IMR-90 (cell line): Measurements from ENCODE around the gene PMEPA1. TPM values are rescaled to one million over a fixed set of nuclear protein-coding genes. Genes with fewer than 3 reads are reported as not detected.

Experiments used
- ATAC-seq: fragments of 200-7000 bp; cut with Tn5 transposase; 2 replicates; pipeline ENCODE4 v1.9.1; 2020; ENCODE audit warnings: low read depth, mild to moderate bottlenecking, moderate library complexity
- BruUV-seq: library from RNA; stranded (reverse); fragments of 400-500 nt; replicated peaks from 2 replicates; lab custom pipeline; 2021; lab: Mats Ljungman, UMichigan
- CTCF ChIA-PET: fragments of 300-600 bp; formaldehyde crosslinking; extraction: SDS; loops from one replicate; lab custom pipeline; 2021; ENCODE audit warnings: antibody characterized with exemption; lab: Yijun Ruan, JAX
- POLR2A ChIA-PET: fragments of 300-600 bp; sonication (Branson Sonifier 250); formaldehyde crosslinking; loops from one replicate; lab custom pipeline; 2022; ENCODE audit warnings: antibody characterized with exemption; ENCODE audit not compliant: unreplicated experiment; lab: Charles Lee
- DNase-seq: peaks from one replicate; pipeline ENCODE4 v3.0.0; 2013
- H2AFZ ChIP-seq: replicated peaks from 2 replicates; pipeline ENCODE3; 2013; ENCODE audit warnings: low read length, mild to moderate bottlenecking; ENCODE audit not compliant: poor library complexity
- H2AK5ac ChIP-seq: 2 replicates; pipeline ENCODE4 v1.6.1; 2013; ENCODE audit warnings: low read depth, low read length, inconsistent platforms
- H2AK9ac ChIP-seq: replicated peaks from 2 replicates; pipeline ENCODE3; 2013; ENCODE audit warnings: mild to moderate bottlenecking, low read depth, low read length, moderate library complexity; ENCODE audit not compliant: poor library complexity
- H2BK120ac ChIP-seq: 2 replicates; pipeline ENCODE4 v1.6.1; 2013; ENCODE audit warnings: low read depth, low read length, inconsistent platforms
- H2BK15ac ChIP-seq: 3 replicates; pipeline ENCODE4 v1.6.1; 2013; ENCODE audit warnings: low read depth, low read length, inconsistent platforms
- H2BK20ac ChIP-seq: 2 replicates; pipeline ENCODE4 v1.6.1; 2013; ENCODE audit warnings: low read depth, mild to moderate bottlenecking, inconsistent platforms, low read length, moderate library complexity
- H2BK5ac ChIP-seq: 2 replicates; pipeline ENCODE4 v1.6.1; 2013; ENCODE audit warnings: mild to moderate bottlenecking, low read depth, low read length, inconsistent platforms; ENCODE audit not compliant: poor library complexity, severe bottlenecking
- H3K14ac ChIP-seq: replicated peaks from 2 replicates; pipeline ENCODE4 v1.6.1; 2013; ENCODE audit warnings: low read depth, low read length, inconsistent platforms
- H3K18ac ChIP-seq: 2 replicates; pipeline ENCODE4 v1.6.1; 2013; ENCODE audit warnings: low read depth, low read length, control low read depth
- H3K23ac ChIP-seq: 2 replicates; pipeline ENCODE4 v1.6.1; 2013; ENCODE audit warnings: low read depth, low read length, inconsistent platforms
- H3K27ac ChIP-seq: 2 replicates; pipeline ENCODE4 v1.5.1; 2013; ENCODE audit warnings: mild to moderate bottlenecking, control low read depth, low read length; ENCODE audit not compliant: insufficient read depth
- H3K27me3 ChIP-seq: 2 replicates; pipeline ENCODE4 v1.6.1; 2013; ENCODE audit warnings: low read length; ENCODE audit not compliant: control insufficient read depth, insufficient read depth
- H3K36me3 ChIP-seq: 2 replicates; pipeline ENCODE4 v1.6.1; 2013; ENCODE audit warnings: low read length, mixed read lengths; ENCODE audit not compliant: control insufficient read depth, insufficient read depth
- H3K4ac ChIP-seq: 2 replicates; pipeline ENCODE4 v1.6.1; 2013; ENCODE audit warnings: low read depth, low read length, inconsistent platforms
- H3K4me1 ChIP-seq: 2 replicates; pipeline ENCODE4 v1.6.1; 2013; ENCODE audit warnings: low read length, mixed read lengths; ENCODE audit not compliant: control insufficient read depth, insufficient read depth
- H3K4me2 ChIP-seq: 2 replicates; pipeline ENCODE4 v1.6.1; 2013; ENCODE audit warnings: low read depth, mild to moderate bottlenecking, control low read depth, low read length, moderate library complexity
- H3K4me3 ChIP-seq: 2 replicates; pipeline ENCODE4 v1.5.1; 2013; ENCODE audit warnings: low read depth, mild to moderate bottlenecking, control low read depth, low read length, moderate library complexity; ENCODE audit not compliant: insufficient read depth
- H3K56ac ChIP-seq: 2 replicates; pipeline ENCODE4 v1.6.1; 2013; ENCODE audit warnings: low read length, inconsistent platforms; ENCODE audit not compliant: insufficient read depth; ENCODE audit errors: extremely low read depth
- H3K79me1 ChIP-seq, 2 experiments: 2 replicates each; pipeline ENCODE4 v1.6.1; 2013; ENCODE audit warnings: low read length in 2 of 2, inconsistent platforms in 1 of 2, low read depth in 1 of 2
- H3K9ac ChIP-seq: 2 replicates; pipeline ENCODE4 v1.6.1; 2013; ENCODE audit warnings: low read depth, low read length, control low read depth
- H3K9me1 ChIP-seq: 2 replicates; pipeline ENCODE4 v1.6.1; 2013; ENCODE audit warnings: low read length, inconsistent platforms; ENCODE audit not compliant: insufficient read depth
- H3K9me3 ChIP-seq: 2 replicates; pipeline ENCODE4 v1.6.1; 2013; ENCODE audit warnings: low read length; ENCODE audit not compliant: control insufficient read depth, insufficient read depth
- H4K20me1 ChIP-seq: 2 replicates; pipeline ENCODE4 v1.6.1; 2013; ENCODE audit warnings: low read length, inconsistent platforms; ENCODE audit not compliant: insufficient read depth
- H4K5ac ChIP-seq: 2 replicates; pipeline ENCODE4 v1.6.1; 2013; ENCODE audit warnings: mild to moderate bottlenecking, low read depth, low read length, control low read depth
- H4K8ac ChIP-seq, 2 experiments: 2 replicates each; pipeline ENCODE4 v1.6.1; 2013; ENCODE audit warnings: low read depth in 2 of 2, low read length in 2 of 2, control low read depth in 1 of 2, inconsistent platforms in 1 of 2
- H4K91ac ChIP-seq: 2 replicates; pipeline ENCODE4 v1.6.1; 2013; ENCODE audit warnings: low read depth, low read length, inconsistent platforms; ENCODE audit not compliant: insufficient read depth
- BHLHE40 ChIP-seq: fragments of 150-350 bp; IDR thresholded peaks from 2 replicates; pipeline ENCODE4 v1.6.1; 2016; ENCODE audit warnings: mild to moderate bottlenecking, low read depth, low read length
- CEBPB ChIP-seq: IDR thresholded peaks from 2 replicates; pipeline ENCODE4 v1.6.1; 2012; ENCODE audit warnings: low read depth, low read length, improper control_type of control experiment
- CHD1 ChIP-seq: IDR thresholded peaks from 2 replicates; pipeline ENCODE4 v1.6.1; 2012; ENCODE audit warnings: low read depth, low read length, improper control_type of control experiment
- CTCF ChIP-seq: conservative IDR thresholded peaks from 2 replicates; pipeline ENCODE4 v1.5.1; 2012; ENCODE audit warnings: mild to moderate bottlenecking, low read depth, low read length, improper control_type of control experiment
- ELK1 ChIP-seq: fragments of 150-350 bp; IDR thresholded peaks from 2 replicates; pipeline ENCODE4 v1.6.1; 2016; ENCODE audit warnings: low read depth, mild to moderate bottlenecking, low read length, moderate library complexity, borderline replicate concordance
- FOS ChIP-seq: fragments of 150-350 bp; IDR thresholded peaks from 2 replicates; pipeline ENCODE4 v1.6.1; 2016; ENCODE audit warnings: low read depth, low read length
- MAFK ChIP-seq: IDR thresholded peaks from 2 replicates; pipeline ENCODE4 v1.6.1; 2012; ENCODE audit warnings: low read depth, low read length, improper control_type of control experiment
- MAZ ChIP-seq: IDR thresholded peaks from 2 replicates; pipeline ENCODE4 v1.6.1; 2012; ENCODE audit warnings: low read depth, mild to moderate bottlenecking, low read length, improper control_type of control experiment, moderate library complexity, borderline replicate concordance
- MXI1 ChIP-seq: IDR thresholded peaks from 2 replicates; pipeline ENCODE4 v1.6.1; 2012; ENCODE audit warnings: low read depth, mild to moderate bottlenecking, low read length, moderate library complexity, borderline replicate concordance
- NFE2L2 ChIP-seq: fragments of 150-350 bp; IDR thresholded peaks from 2 replicates; pipeline ENCODE4 v1.6.1; 2016; ENCODE audit warnings: low read depth, mild to moderate bottlenecking, low read length
- POLR2A ChIP-seq: IDR thresholded peaks from 2 replicates; pipeline ENCODE4 v1.6.1; 2012; ENCODE audit warnings: mild to moderate bottlenecking, low read depth, low read length
- RAD21 ChIP-seq: IDR thresholded peaks from 2 replicates; pipeline ENCODE4 v1.6.1; 2012; ENCODE audit warnings: low read length, improper control_type of control experiment
- RCOR1 ChIP-seq: IDR thresholded peaks from 2 replicates; pipeline ENCODE4 v1.6.1; 2012; ENCODE audit warnings: mild to moderate bottlenecking, low read length, improper control_type of control experiment; ENCODE audit not compliant: insufficient replicate concordance
- RFX5 ChIP-seq: IDR thresholded peaks from 2 replicates; pipeline ENCODE4 v1.8.0; 2012; ENCODE audit warnings: low read depth, mild to moderate bottlenecking, low read length, moderate library complexity
- SMC3 ChIP-seq: fragments of 150-350 bp; IDR thresholded peaks from 2 replicates; pipeline ENCODE4 v1.6.1; 2016; ENCODE audit warnings: low read depth, mild to moderate bottlenecking, antibody characterized with exemption, low read length, moderate library complexity
- USF2 ChIP-seq: fragments of 150-350 bp; IDR thresholded peaks from 2 replicates; pipeline ENCODE4 v1.6.1; 2017; ENCODE audit warnings: mild to moderate bottlenecking, antibody characterized with exemption, low read length, low read depth
- WGBS, 2 experiments: methylation state at CpG; one replicate each; pipeline versions ENCODE4 v1.1.5 to v1.1.7; 2013; ENCODE audit warnings: missing lambda C conversion rate in 2 of 2; ENCODE audit not compliant: insufficient read length in 1 of 2; ENCODE audit errors: extremely low coverage in 2 of 2; 5-methylcytosine and 5-hydroxymethylcytosine counted together
- dilution Hi-C: fragments of 300-500 bp; cut with HindIII; formaldehyde crosslinking; loops from one replicate; pipeline ENCODE4 v1.14.3; 2018; ENCODE audit warnings: low sequenced_read_pairs; ENCODE audit not compliant: unreplicated experiment
- in situ Hi-C: fragments of 300-500 bp; cut with MboI; formaldehyde crosslinking; loops from 3 replicates; pipeline ENCODE4 v1.14.3; 2019; ENCODE audit warnings: low sequenced_read_pairs, inconsistent platforms, mixed read lengths
- intact Hi-C: fragments of 100-400 bp; cut with micrococcal nuclease; formaldehyde crosslinking; loops from 2 replicates; pipeline ENCODE4 v1.10.0; 2022
- polyA plus RNA-seq, 3 experiments: library from polyadenylated mRNA; depleted of rRNA; stranded (reverse); fragments of >200 nt; gene quantifications; 2 replicates each; pipeline ENCODE4 v1.2.3, GENCODE V29; 2012; ENCODE audit warnings: low replicate concordance in 1 of 3
- total RNA-seq: library from RNA; depleted of rRNA; stranded (reverse); fragments of >200 nt; gene quantifications from 2 replicates; pipeline ENCODE4 v1.2.3, GENCODE V29; 2012

PMEPA1 gene
- total and polyA plus RNA-seq, 2 of the 4 experiments (the other 2 are of a cell fraction) = 2.0 to 6.9 TPM

GRCh38 chr20:57605878-57606277 is 103.9 kb downstream of the PMEPA1 start:
- Histone ChIP-seq H3K4me1 (no peaks in the 10 kb centered on the region), H2AK9ac (no peak overlapping the region), H2BK20ac (no peak overlapping the region), H3K4ac (no peak overlapping the region), H4K8ac (no peak overlapping the region), H4K91ac (no peak overlapping the region), H3K18ac (no peak overlapping the region), H3K79me1 (no peaks in the 10 kb centered on the region), H2AK5ac (no peak overlapping the region), H3K9ac (no peak overlapping the region), H2BK120ac (no peak overlapping the region), H3K14ac (no peak overlapping the region), H2BK15ac (no peak overlapping the region), H3K27me3 (peaks cover 6% of the 10 kb centered on the region), H3K4me2 (no peak overlapping the region), H3K27ac (no peak overlapping the region), H4K5ac (no peak overlapping the region), H2AFZ (no peak overlapping the region), H3K9me3 (no peaks in the 10 kb centered on the region), H3K9me1 (no peaks in the 10 kb centered on the region), H3K56ac (no peak overlapping the region), H4K20me1 (no peaks in the 10 kb centered on the region), H2BK5ac (no peak overlapping the region), H3K36me3 (no peaks in the 10 kb centered on the region), H3K4me3 (no peak overlapping the region), H3K23ac (no peak overlapping the region)
- POLR2A ChIA-PET = interaction anchor here (0.8 kb wide), 1 partner anchor 1249 kb away, joined by 4 read pairs; no protein-coding TSS in a partner anchor
- TF ChIP-seq NFE2L2 (no peak), MAFK (no peak), CTCF (no peak), BHLHE40 (no peak), FOS (no peak), RCOR1 (no peak), USF2 (no peak), RFX5 (no peak), MXI1 (no peak), CEBPB (no peak), SMC3 (no peak), CHD1 (no peak), POLR2A (no peak), MAZ (no peak), RAD21 (no peak), ELK1 (no peak)
- intact Hi-C loops (no loop called here), in situ Hi-C loops (loop anchor here (10.0 kb wide), 1 partner anchor 579 kb away; no protein-coding TSS in a partner anchor), dilution Hi-C loops (no loop called here)
- no peak for DNase-seq
- BruUV-seq = no TSS peak
- WGBS, 2 experiments = no CpG with 5 or more reads among the region's 5 CpGs
- CTCF ChIA-PET = no interaction called here
- no peak for ATAC-seq
